Esophagus muscularis mucosa (tissue), 3 donors: ENCODE measurements around the gene ARL15.

Experiments
- POLR2A ChIP-seq: fragments of 450-650 bp; IDR thresholded peaks from one replicate; pipeline ENCODE4 v1.6.1; 2017; ENCODE audit warnings: antibody characterized with exemption, moderate library complexity, mild to moderate bottlenecking, low read depth
- TF ChIP-seq, protein P1 (sequence below), 3 experiments: fragments of 200-600 bp in 2 of 3; fragments of 450-650 bp in 1 of 3; sonication (generic) in 2 of 3; IDR thresholded peaks; one replicate each; pipeline ENCODE4 v1.5.1; 2017 to 2019; ENCODE audit warnings: antibody characterized with exemption in 3 of 3, mild to moderate bottlenecking in 2 of 3, moderate library complexity in 1 of 3

- TF ChIP-seq, protein P1, sequence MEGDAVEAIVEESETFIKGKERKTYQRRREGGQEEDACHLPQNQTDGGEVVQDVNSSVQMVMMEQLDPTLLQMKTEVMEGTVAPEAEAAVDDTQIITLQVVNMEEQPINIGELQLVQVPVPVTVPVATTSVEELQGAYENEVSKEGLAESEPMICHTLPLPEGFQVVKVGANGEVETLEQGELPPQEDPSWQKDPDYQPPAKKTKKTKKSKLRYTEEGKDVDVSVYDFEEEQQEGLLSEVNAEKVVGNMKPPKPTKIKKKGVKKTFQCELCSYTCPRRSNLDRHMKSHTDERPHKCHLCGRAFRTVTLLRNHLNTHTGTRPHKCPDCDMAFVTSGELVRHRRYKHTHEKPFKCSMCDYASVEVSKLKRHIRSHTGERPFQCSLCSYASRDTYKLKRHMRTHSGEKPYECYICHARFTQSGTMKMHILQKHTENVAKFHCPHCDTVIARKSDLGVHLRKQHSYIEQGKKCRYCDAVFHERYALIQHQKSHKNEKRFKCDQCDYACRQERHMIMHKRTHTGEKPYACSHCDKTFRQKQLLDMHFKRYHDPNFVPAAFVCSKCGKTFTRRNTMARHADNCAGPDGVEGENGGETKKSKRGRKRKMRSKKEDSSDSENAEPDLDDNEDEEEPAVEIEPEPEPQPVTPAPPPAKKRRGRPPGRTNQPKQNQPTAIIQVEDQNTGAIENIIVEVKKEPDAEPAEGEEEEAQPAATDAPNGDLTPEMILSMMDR (IDR thresholded peaks at IDR 0.05) = no peak
- TF ChIP-seq POLR2A = no peak
Observed at GRCh38 chr5:54195701-54196100, 114.7 kb downstream of the ARL15 start.
